Hematopoietic multipotent progenitor cell (in vitro differentiated cells): ENCODE data around the gene B3GALT5. TPM values are rescaled to one million over a fixed set of nuclear protein-coding genes. Genes with fewer than 3 reads are reported as not detected.
A peak's percentile ranks its signal among the peaks of the same experiment; 100 is the strongest.

Experiments
- DNase-seq, 3 donors: peaks; one replicate each; pipeline ENCODE4 v3.0.0-alpha.2; 2011 to 2015; ENCODE audit warnings: low read depth in 2 of 3, low spot score in 2 of 3
- total RNA-seq: library from RNA; depleted of rRNA; stranded (reverse); fragments of >200 nt; gene quantifications from one replicate; pipeline ENCODE4 v1.2.3, GENCODE V29; 2012

Gene B3GALT5
- total RNA-seq, 1 donor, result under 0.01 TPM

DNA sequence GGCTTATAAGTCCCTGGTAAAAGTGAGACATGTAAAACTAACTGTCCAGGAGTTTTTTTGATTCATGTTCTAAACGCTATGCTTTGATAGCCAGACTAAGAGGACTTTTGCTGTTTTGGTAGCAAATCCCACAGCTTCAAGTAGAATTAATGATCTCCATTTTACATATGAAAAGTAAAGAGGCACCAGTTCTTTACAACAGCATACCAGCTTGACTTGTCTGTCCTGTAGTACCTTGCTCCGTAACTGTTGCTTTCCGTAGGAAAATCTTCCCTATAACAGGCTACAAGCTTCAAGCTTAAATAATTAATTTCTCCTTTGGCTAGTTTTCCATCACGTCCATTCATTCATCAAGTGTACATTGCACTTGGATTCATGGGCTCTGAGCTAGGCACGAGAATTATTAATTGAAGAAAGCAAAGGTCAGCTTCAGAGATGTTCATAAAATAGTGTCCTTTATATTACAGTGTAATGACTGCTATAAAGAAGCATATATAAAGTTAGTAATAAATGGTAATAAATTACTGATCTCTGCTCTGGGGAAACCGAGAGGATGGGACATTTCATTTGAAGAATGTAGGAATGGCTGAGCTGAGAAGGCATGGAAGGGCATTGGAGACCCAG, 29.2 kb downstream of the B3GALT5 start:
- DNase-seq, result no peak

DNA sequence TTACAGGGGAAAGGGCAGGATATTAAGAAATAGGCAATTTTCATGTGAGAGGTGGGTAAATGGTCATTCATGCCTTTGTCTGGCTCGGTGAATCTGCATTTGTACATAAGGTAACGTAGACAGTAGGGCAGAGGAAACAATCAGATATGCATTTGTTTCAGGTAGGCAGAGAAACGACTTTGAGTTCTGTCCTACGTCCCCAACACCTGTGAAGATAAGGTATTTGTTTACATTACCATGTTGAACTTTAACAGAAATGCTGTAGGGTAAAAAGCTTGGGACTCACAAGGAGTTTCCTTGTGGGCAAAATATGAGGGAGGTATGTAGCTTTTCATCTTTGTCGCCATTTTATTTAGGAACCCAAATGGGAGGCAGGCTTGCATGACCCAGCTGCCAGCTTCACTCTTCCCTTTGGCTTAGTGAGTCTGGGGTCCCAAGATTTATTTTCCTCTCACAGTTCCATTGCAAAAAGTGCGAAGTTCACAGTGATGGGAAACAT, 31.4 kb downstream of the B3GALT5 start:
- no peak for DNase-seq

DNA sequence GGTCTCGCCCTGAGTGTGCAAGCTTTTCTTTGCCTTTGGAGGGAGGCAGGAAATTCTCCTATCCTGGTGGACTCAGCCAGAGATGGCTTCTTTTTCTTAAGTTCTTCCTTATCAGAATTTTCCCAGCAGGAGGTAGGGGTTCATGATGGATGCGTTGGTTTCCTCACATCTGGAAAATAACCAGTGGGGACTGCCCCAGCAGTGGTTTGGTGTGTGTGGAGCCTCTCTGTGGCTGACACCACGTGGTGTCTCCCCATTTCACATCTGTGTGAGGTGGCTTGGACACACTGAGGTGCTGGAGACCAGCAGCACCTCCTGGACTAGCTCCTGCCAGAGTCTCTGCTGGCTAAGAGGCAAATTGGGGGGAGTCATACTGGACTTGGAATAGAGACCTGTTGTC, 32.6 kb downstream of the B3GALT5 start:
- no peak for DNase-seq

DNA sequence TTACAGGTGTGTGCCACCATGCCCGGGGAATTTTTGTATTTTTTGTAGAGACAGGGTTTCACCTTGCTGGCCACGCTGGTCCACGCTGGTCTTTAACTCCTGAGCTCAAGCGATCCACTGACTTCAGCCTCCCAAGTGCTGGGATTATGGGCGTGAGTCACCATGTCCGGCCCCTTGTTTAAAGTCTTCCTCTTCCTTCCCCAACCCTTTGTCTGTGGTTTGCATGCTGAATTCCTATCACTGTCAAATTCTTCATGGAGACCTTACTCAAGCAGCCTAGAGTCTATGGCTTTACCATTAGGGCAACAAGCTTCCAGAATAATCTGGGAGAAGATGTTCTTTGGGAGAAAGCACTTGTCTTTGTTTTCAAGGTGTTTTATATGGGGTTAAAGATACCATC, 34.7 kb downstream of the B3GALT5 start:
- DNase-seq, result no peak

DNA sequence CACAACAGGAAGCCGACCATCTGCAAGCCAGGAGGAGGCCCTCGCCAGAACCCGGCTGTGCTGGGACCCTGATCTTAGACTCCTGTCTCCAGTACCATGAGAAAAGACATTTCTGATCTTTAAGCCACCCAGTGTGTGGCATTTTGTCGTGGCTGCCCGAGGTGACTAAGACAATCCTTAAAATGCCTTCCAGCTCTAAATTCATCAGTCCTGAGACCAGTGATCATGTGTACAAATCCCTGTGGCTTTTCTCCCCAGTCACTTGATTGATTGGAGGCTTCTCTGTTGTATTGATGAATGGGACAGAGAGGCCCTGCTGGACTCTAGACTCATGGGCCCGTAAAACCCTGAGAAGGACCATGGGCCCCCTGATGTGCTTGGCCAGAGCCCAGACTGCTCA, 36.1 kb downstream of the B3GALT5 start:
- DNase-seq, result no peak

DNA sequence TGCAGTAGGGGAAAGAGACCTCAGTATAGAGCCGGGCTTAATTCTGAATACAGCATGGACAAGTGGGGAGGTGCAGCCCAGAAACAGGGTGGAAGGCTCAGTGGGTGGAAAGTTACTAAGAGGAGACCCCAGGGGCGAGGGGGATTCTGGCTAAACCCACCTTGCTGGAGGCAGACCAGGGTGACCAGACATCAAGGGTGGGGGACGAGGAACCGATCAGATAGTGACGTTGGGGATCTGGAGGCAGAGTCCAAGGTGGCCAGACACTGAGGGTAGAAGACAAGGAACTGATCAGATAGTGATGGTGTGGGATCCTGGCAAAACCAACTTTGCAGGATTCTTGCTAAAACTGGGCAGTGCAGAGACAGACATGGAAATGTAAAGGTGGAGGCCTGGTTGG, 36.8 kb downstream of the B3GALT5 start:
- DNase-seq, result no peak

DNA sequence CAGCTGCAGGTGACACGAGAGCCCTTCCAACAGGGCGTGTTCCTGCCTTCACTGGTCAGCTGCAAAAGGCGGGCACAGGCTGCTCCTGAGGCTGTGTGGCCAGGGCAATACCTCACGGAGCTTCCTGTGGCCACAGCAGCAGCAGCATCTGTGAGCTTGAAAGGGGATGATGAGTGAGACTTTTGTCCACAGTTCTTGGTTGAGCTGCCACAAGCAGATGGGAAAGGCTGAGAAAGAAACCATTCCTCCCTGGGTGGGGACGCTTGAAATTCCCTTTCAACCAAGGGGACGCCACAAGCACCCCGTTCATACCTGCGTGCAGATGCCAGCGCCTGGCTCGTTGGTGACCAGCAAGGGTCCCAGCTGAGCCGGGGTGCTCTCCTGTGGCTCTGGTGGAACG, 37.6 kb downstream of the B3GALT5 start:
- DNase-seq, result no peak

DNA sequence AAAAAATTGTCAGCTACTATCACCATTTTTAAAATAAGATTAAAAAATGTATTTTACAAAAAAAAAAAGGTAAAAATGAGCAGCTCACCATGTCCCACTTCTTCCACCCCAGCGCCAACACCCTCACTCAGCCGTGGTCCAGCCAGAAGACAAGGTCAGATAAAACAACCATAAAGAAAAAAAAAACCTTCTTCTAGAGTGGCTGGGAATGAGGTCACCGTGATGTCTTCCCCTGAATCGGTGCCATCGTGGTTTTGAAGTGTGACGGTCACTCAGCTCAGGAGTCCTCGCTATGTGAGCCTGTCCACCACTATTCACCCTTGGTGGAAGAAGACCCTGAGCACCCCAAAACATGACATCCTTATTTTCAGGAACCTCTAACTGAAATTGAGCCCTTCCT, 38.1 kb downstream of the B3GALT5 start:
- no peak for DNase-seq

DNA sequence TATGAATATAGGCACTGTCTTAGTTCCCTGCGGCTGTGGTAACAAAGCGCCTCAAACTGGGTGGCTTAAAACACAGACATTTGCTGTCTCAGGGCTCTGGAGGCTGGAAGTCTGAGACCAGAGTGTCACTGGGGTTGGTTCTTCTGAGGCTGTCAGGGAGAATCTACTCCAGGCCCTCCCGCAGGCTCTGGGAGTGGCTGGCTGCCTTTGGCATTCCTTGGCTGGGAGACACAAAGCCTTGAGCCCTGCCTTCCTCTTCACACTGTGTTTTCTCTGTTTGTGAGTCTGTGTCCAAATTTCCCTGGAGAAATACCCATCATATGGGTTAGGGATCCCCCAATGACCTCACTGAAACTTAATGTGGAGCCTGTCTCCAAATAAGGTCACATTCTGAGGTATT, 38.5 kb downstream of the B3GALT5 start:
- DNase-seq, result no peak

DNA sequence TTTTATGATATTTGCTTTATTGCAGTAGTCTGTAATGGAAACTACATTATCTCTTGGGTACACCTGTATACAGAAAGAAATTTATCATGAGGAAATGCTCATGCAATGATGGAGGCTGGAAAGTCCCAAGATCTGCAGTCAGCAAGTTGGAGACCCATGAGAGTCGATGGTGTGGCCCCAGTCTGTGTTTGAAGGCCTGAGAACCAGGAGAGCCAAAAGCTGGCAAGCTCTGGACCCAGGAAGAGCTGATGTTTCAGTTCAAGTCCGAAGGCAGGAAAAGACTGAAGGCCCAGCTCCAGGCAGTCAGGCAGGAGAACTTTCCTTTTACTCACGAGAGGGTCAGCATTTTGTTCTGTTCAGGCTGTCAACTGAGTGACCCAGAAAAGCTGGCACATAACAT, 42.2 kb downstream of the B3GALT5 start:
- no peak for DNase-seq

DNA sequence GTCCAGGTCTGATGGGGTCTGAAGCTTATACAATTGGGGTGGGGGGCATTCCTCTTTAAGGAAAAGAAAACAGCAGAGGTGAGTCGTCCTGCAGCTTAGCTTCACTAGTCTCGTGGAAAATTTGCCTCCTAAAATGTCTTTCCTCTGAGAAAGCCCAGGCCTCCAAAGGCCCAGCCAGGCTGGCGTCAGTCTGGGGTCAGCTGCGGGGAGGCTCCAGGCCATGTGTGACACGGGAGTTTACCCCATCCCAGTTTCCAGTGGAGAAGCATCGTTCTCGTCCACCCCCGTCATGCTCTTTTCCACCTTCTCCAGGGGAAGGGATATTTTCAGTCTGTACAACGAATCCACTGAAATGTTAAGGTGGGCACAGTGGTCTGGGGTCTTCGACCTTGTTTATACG, 42.8 kb downstream of the B3GALT5 start:
- DNase-seq, result no peak

DNA sequence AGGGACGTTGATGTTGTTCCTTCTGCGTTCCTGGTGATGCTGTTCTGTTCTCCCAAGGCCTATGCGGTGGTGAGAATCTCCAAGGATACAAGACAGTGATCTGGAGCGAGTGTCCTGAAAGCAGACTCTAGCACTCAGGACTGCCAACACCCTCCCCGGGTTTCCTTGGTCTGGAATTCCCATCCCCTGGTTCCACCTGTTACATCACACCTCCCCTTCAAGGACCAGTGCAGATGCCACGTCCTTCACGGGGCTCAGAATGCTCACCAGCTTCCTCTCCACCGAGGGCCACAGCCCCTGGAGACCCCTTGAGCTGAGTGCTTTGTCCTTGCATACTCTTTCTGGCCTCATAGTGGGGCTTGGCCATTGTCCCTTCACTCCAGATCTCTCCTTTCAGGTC, 43.5 kb downstream of the B3GALT5 start:
- DNase-seq, result no peak

DNA sequence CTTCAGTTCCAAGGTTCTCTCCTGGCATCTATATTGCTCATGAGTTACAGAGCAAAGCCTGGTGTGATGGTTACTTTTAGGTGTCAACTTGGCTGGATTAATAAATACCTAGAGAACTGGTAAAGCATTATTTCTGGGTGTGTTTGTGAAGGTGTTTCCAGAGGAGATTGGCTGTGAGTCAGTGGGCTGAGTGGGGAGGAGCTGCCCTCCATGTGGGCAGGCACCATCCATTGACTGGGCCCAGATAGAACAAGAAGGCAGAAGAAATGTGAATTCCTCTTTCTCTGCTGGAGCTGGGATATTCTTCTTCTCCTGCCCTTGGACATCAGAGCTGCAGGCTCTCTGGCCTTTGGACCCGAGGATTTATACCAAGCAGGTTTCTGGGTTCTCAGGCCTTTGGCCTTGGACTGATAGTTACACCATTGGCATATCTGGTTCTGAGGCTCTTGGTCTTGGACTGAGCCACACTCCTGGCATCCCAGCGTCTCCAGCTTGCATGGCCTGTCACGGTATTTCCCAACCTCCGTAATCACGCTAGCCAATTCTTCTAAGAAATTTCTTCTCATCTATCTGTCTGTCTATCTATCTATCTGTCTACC, 44.5 kb downstream of the B3GALT5 start:
- no peak for DNase-seq

DNA sequence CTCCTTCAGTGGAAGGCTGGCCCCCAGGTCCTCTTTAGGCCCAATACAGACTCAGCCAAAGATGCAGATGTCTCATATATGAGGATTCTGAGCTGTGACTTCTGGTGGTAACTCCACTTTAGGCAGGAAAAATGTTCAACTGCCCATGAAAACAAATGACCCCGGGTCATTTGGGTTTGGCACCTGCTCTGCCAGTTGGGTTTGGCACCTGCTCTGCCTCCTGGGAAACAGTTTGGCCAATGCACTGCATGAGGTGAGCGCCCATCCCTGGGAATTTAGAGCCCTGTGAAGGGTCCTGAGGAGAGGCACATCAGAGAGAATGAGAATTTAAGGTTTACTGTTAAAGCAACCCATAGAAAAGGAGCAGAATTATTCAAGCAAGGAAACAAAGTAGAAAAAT, 45.3 kb downstream of the B3GALT5 start:
- no peak for DNase-seq

DNA sequence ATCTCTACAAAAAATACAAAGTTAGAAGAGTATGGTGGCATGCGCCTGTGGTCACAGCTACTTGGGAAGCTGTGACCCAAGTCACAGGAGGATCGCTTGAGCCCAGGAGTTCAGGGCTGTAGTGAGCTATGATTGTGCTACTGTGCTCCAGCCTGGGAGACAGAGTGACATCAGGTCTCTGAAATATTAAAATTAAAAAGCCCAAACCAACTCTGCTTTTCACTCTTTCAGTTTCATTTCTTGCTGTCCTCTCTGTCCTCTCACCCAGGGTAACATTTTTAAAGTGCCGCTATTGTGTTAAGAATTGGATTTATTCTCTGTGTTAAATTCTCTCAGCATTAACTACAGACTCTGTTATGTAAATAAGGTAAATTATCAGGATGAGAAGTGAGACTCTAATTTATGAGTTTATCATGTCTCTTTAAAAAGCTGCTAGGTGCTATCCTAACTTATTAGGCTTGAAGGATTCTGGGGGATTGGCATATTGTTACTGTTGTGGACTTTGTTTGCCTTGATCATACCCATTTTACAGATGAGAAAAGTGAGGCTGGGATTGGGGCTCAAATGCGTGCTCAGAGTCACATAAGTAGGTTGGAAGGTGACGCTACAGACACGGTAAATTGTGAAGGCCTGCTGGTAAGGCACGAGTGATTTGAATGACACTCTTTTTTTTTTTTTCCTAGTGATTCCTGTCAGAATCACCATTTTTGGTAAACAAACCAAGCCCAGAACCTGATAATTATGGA, 46.5 kb downstream of the B3GALT5 start:
- DNase-seq, result no peak

DNA sequence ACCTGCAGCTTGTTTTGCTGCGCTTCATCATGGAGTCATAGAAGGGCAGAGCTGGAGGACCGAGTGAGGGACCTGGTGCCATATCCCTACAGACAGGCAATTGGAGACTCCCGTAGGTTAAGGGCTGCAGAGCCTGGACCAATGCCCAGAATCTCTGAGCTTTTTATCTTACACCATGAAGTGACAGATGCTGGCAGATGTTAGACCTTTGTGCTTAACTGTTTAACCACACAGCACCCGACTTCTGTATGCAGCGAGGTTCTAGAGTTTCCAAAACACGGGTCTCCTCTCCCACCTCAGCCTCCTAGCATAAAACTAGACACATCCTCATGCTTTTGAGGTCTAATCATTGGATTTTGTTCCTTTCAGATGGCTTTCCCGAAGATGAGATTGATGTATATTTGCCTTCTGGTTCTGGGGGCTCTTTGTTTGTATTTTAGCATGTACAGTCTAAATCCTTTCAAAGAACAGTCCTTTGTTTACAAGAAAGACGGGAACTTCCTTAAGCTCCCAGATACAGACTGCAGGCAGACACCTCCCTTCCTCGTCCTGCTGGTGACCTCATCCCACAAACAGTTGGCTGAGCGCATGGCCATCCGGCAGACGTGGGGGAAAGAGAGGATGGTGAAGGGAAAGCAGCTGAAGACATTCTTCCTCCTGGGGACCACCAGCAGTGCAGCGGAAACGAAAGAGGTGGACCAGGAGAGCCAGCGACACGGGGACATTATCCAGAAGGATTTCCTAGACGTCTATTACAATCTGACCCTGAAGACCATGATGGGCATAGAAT, 47.6 kb downstream of the B3GALT5 start:
- DNase-seq, result peak in 1 of 3 donors; percentile 23

DNA sequence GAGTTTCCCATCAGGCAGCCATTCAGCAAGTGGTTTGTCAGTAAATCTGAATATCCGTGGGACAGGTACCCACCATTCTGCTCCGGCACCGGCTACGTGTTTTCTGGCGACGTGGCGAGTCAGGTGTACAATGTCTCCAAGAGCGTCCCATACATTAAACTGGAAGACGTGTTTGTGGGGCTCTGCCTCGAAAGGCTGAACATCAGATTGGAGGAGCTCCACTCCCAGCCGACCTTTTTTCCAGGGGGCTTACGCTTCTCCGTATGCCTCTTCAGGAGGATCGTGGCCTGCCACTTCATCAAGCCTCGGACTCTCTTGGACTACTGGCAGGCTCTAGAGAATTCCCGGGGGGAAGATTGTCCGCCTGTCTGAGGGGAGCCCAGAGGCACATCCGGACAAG, 48.4 kb downstream of the B3GALT5 start:
- DNase-seq, result no peak

DNA sequence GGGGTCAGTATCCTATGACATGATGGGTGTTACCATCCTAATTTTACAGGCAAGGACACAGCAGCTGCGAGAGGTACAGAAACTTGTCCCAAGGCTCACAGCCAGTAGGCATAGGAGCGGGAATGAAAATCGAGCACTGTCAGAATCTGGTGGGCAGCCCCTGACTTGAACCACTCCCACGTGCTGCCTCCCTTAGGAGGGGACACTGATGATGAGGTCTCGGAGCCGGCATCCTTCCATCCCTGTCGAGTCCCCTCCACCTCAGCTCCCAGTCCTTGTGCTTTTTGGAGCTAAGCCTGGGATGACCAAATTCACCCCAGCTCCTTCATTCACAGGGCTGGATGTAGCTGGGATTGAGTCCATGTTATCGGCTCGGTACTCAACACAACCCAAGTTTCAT, 49.0 kb downstream of the B3GALT5 start:
- no peak for DNase-seq

DNA sequence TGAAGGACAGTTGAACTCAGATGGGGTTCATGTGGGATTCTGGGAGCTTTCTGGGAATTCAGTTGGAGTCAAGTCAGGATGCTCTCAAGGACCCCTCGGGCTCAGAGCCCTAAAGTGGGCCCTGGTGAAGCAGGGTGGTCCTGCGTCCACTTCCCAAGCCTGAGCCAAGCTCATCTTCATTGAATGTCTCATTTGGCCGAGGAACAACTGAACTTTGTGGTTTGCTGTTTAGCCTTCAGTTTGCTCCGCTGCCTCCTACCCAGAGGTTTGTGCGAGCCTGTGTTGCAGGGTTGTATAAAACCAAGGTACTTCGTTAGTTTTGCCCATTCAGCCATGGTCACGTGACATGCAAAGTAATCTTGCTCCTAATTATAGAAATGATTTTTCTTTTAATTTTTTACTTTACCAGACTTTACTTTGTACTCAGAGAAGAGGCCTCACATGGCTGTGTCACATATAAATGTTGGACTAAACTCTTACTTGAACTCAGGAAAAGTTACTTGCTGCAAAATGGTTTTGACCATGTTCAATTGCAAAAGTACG, 49.7 kb downstream of the B3GALT5 start:
- no peak for DNase-seq

DNA sequence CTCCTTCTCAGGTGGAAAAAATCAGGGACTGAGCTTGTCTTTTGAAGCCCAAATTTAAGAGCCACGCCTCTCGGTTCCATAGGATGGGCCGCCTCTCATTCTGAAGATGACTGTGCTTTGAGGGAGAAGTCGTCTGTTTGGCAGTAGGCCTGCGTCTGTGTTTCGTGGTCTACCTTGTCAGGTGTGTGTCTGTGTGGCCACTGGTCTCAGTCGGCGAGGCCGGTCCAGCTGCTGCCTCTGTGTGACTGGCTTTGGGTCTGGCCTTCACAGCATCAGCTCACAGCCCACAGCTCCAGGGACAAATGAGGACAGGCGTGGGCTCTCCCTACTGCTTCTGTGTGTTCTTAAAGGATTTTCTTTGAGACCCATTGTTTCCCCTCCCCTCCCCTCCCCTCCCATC, 50.3 kb downstream of the B3GALT5 start:
- DNase-seq, result no peak
